GM19455 (cell line): ENCODE measurements around the gene KIF1C.

Source experiments
- ATAC-seq: cut with Tn5 transposase; IDR thresholded peaks from one replicate; pipeline ENCODE4 v1.9.1; 2021; ENCODE audit not compliant: unreplicated experiment

KIF1C gene

GRCh38 chr17:4997302-4998026, at the start of gene KIF1C, which contains the start of gene INCA1:
Gene KIF1C (plus strand): TSS chr17:4997950. CDS start chr17:5000247, 2,297 bp downstream.
Gene INCA1 (minus strand): TSS chr17:4997522. CDS start chr17:4994437, 3,085 bp downstream.
- ATAC-seq: peak; percentile 85

GRCh38 chr17:4948166-4948930, 49.4 kb upstream of the KIF1C start, which contains the start of gene PFN1:
Gene PFN1 (minus strand): TSS chr17:4948530. CDS start chr17:4948394, 136 bp downstream.
- ATAC-seq: peak; percentile 18

GRCh38 chr17:4948931-4949320, 48.8 kb upstream of the KIF1C start:
- ATAC-seq: peak; percentile 27

GRCh38 chr17:4949321-4950074, 48.3 kb upstream of the KIF1C start:
- ATAC-seq: peak; percentile 32

- no peak for ATAC-seq
Observed at GRCh38 chr17:4950075-4950745, 47.5 kb upstream of the KIF1C start.

GRCh38 chr17:4950746-4951204, 47.0 kb upstream of the KIF1C start, which contains the start of gene ENO3:
Gene ENO3 (plus strand): TSS chr17:4951119. CDS start chr17:4951830, 711 bp downstream.
- ATAC-seq: no peak

GRCh38 chr17:4951486-4951885, 46.3 kb upstream of the KIF1C start:
- ATAC-seq: no peak

- no peak for ATAC-seq
Observed at GRCh38 chr17:4953451-4953961, 44.2 kb upstream of the KIF1C start.

- no peak for ATAC-seq
Observed at GRCh38 chr17:4955091-4955490, 42.7 kb upstream of the KIF1C start.

- ATAC-seq: no peak
Observed at GRCh38 chr17:4956493-4957061, 41.2 kb upstream of the KIF1C start.

GRCh38 chr17:4958102-4958501, 39.6 kb upstream of the KIF1C start:
- no peak for ATAC-seq

- ATAC-seq: no peak
Observed at GRCh38 chr17:4959261-4959965, 38.3 kb upstream of the KIF1C start.

GRCh38 chr17:4960279-4960922, 37.3 kb upstream of the KIF1C start:
- ATAC-seq: no peak

GRCh38 chr17:4965311-4965986, 32.3 kb upstream of the KIF1C start:
- ATAC-seq: no peak

GRCh38 chr17:4966844-4967538, 30.8 kb upstream of the KIF1C start:
- peak; percentile 86 for ATAC-seq

- peak; percentile 52 for ATAC-seq
Observed at GRCh38 chr17:4967539-4968485, 29.9 kb upstream of the KIF1C start, which contains the start of gene SPAG7. Gene SPAG7 (minus strand): TSS chr17:4967817. CDS start chr17:4967804, 13 bp downstream.
